Measurements from ENCODE around the gene USP4. TPM values are rescaled to one million over a fixed set of nuclear protein-coding genes. Genes with fewer than 3 reads are reported as not detected.
"Not testable (repeated sequence)": the region's sequence is repeated elsewhere in the genome, so short reads cannot be mapped to it uniquely, and the experiment has no call there.

Gene USP4
- polyA plus RNA-seq, 6 donors from 2014 or later: 52.5 to 81.7 (median 60.9) TPM

GRCh38 chr3:49244581-49245205 is 95.2 kb downstream of the USP4 start:
- Mint-ChIP-seq H3K4me1 (peaks cover 0 to 4% (median 0%) of the 10 kb centered on the region in 3 donors), H3K36me3 (no peaks in the 10 kb centered on the region), H3K9me3 (peaks cover 0 to 3% (median 0%) of the 10 kb centered on the region in 7 donors), H3K4me3 (no peak overlapping the region), H3K27ac (peak overlapping the region in 1 of 6 donors; percentile 13), H3K27me3 (peaks cover 0 to 8% (median 0%) of the 10 kb centered on the region in 3 donors)
- ATAC-seq (ENCODE audit: low read depth in 2 of 2): no peak
- DNase-seq: no peak

- ATAC-seq (ENCODE audit: low read depth in 2 of 2); H3K27me3 Mint-ChIP-seq; DNase-seq; H3K36me3 Mint-ChIP-seq; H3K9me3 Mint-ChIP-seq: not testable (repeated sequence)
- peak overlapping the region in 1 of 8 donors; percentile 52 for H3K4me3 Mint-ChIP-seq
- peak overlapping the region in 1 of 6 donors; percentile 79 for H3K27ac Mint-ChIP-seq
- H3K4me1 Mint-ChIP-seq: peaks cover 0 to 15% (median 0%) of the 10 kb centered on the region in 3 donors
These were observed 99.8 kb downstream of the USP4 start for GRCh38 chr3:49240091-49240490.

GRCh38 chr3:49238274-49239127 is 101.4 kb downstream of the USP4 start:
- Mint-ChIP-seq H3K27ac (peak overlapping the region in 3 of 6 donors; percentile 72 to 86 (median 79)), H3K9me3 (peaks cover 0 to 21% (median 14%) of the 10 kb centered on the region in 7 donors)

GRCh38 chr3:49237344-49237743 is 102.5 kb downstream of the USP4 start:
- ATAC-seq (ENCODE audit: low read depth in 2 of 2) (no peak), DNase-seq (no peak)
- Mint-ChIP-seq H3K4me1 (peaks cover 0 to 15% (median 0%) of the 10 kb centered on the region in 3 donors), H3K27me3 (peaks cover under 1 to 8% (median 5%) of the 10 kb centered on the region in 3 donors), H3K4me3 (no peak overlapping the region), H3K27ac (no peak overlapping the region), H3K36me3 (peaks cover 7 to 10% of the 10 kb centered on the region in 2 donors), H3K9me3 (peaks cover 0 to 33% (median 25%) of the 10 kb centered on the region in 7 donors)

More at GRCh38 chr3:49238274-49239127, 101.4 kb downstream of the USP4 start:
- Mint-ChIP-seq H3K4me1 (peaks cover 0 to 15% (median 0%) of the 10 kb centered on the region in 3 donors), H3K4me3 (peak overlapping the region in 3 of 8 donors; percentile 11 to 72 (median 23)), H3K36me3 (peaks cover 0 to 2% of the 10 kb centered on the region in 2 donors), H3K27me3 (peaks cover 0 to 8% (median 0%) of the 10 kb centered on the region in 3 donors)
- ATAC-seq (ENCODE audit: low read depth in 2 of 2) (peak; percentile 73 to 85), DNase-seq (peak; percentile 45)

- Mint-ChIP-seq H3K9me3 (peaks cover 4 to 44% (median 31%) of the 10 kb centered on the region in 7 donors), H3K36me3 (peaks cover 7 to 14% of the 10 kb centered on the region in 2 donors), H3K4me3 (no peak overlapping the region), H3K27me3 (peaks cover 3 to 6% (median 5%) of the 10 kb centered on the region in 3 donors), H3K4me1 (peaks cover 0 to 15% (median 0%) of the 10 kb centered on the region in 3 donors), H3K27ac (no peak overlapping the region)
- ATAC-seq (ENCODE audit: low read depth in 2 of 2) (no peak), DNase-seq (no peak)
These were observed 103.6 kb downstream of the USP4 start for GRCh38 chr3:49236226-49236625.

GRCh38 chr3:49228817-49229216 is 111.0 kb downstream of the USP4 start:
- H3K27me3 Mint-ChIP-seq: peaks cover 5 to 16% (median 13%) of the 10 kb centered on the region in 3 donors

More at GRCh38 chr3:49228817-49229216, 111.0 kb downstream of the USP4 start:
- peaks cover 8 to 76% (median 64%) of the 10 kb centered on the region in 7 donors for H3K9me3 Mint-ChIP-seq
- H3K36me3 Mint-ChIP-seq: peaks cover 21 to 34% of the 10 kb centered on the region in 2 donors
- not testable (repeated sequence) for ATAC-seq (ENCODE audit: low read depth in 2 of 2); DNase-seq; H3K4me1 Mint-ChIP-seq; H3K27ac Mint-ChIP-seq
- H3K4me3 Mint-ChIP-seq: peak overlapping the region in 1 of 8 donors; percentile 22

Other genes starting within 250 kb of the USP4 start
- 10 to 100 TPM; 15.3 to 34.5 (median 26.1) TPM for gene QRICH1, start 246.0 kb downstream of the USP4 start, polyA plus RNA-seq (ENCODE audit: low read depth in 6 of 6)
- 100 to 1,000 TPM in 3 of 6 donors, 10 to 100 TPM in 3; 35.6 to 111 (median 98.3) TPM for gene QARS1, start 235.3 kb downstream of the USP4 start, polyA plus RNA-seq (ENCODE audit: low read depth in 6 of 6)
- 10 to 100 TPM; 19.6 to 36.0 (median 23.6) TPM for gene USP19, start 219.2 kb downstream of the USP4 start, polyA plus RNA-seq (ENCODE audit: low read depth in 6 of 6)
- not detected for gene LAMB2, start 207.0 kb downstream of the USP4 start, polyA plus RNA-seq (ENCODE audit: low read depth in 6 of 6)
- gene CCDC71, start 173.7 kb downstream of the USP4 start, polyA plus RNA-seq (ENCODE audit: low read depth in 6 of 6): 1 to 10 TPM in 5 of 6 donors, under 1 TPM in 1; 0.14 to 1.8 (median 1.3) TPM
- gene KLHDC8B, start 168.5 kb downstream of the USP4 start, polyA plus RNA-seq (ENCODE audit: low read depth in 6 of 6): under 1 TPM in 3 of 6 donors, not detected in 3; 0.48 to 0.56 (median 0.49) TPM
- gene C3orf62, start 62.8 kb downstream of the USP4 start, polyA plus RNA-seq (ENCODE audit: low read depth in 6 of 6): 1 to 10 TPM in 3 of 6 donors, under 1 TPM in 3; 0.44 to 1.4 (median 0.91) TPM
- gene GPX1, start 18.3 kb upstream of the USP4 start, polyA plus RNA-seq (ENCODE audit: low read depth in 6 of 6): 100 to 1,000 TPM; 289 to 380 (median 329) TPM
- 1,000 to 10,000 TPM in 1 of 6 donors, 100 to 1,000 TPM in 5; 695 to 1,035 (median 800) TPM for gene RHOA, start 71.9 kb upstream of the USP4 start, polyA plus RNA-seq (ENCODE audit: low read depth in 6 of 6)
- gene TCTA, start 72.4 kb upstream of the USP4 start, polyA plus RNA-seq (ENCODE audit: low read depth in 6 of 6): 10 to 100 TPM; 45.9 to 99.9 (median 58.6) TPM
- gene AMT, start 82.4 kb upstream of the USP4 start, polyA plus RNA-seq (ENCODE audit: low read depth in 6 of 6): 1 to 10 TPM in 3 of 6 donors, under 1 TPM in 3; 0.25 to 4.8 (median 1.2) TPM
- gene NICN1, start 89.3 kb upstream of the USP4 start, polyA plus RNA-seq (ENCODE audit: low read depth in 6 of 6): 10 to 100 TPM in 3 of 6 donors, 1 to 10 TPM in 3; 4.4 to 17.0 (median 9.4) TPM
- gene DAG1, start 130.2 kb upstream of the USP4 start, polyA plus RNA-seq (ENCODE audit: low read depth in 6 of 6): 1 to 10 TPM; 4.3 to 6.4 (median 5.2) TPM
- not detected for gene BSN, start 214.4 kb upstream of the USP4 start, polyA plus RNA-seq (ENCODE audit: low read depth in 6 of 6)

Measured in naive B cell (primary cell).